HG03139 (cell line): ENCODE results near the gene SLC51A.

Experiments
- ATAC-seq: cut with Tn5 transposase; IDR thresholded peaks from one replicate; pipeline ENCODE4 v1.9.1; 2021; ENCODE audit not compliant: unreplicated experiment

SLC51A gene

GRCh38 chr3:196215493-196216020 lies 777 bp upstream of the SLC51A start:
- ATAC-seq: no peak

- no peak for ATAC-seq
Observed at GRCh38 chr3:196216681-196217211, 412 bp downstream of the SLC51A start.

GRCh38 chr3:196217307-196218154 lies 1.2 kb downstream of the SLC51A start:
- no peak for ATAC-seq

GRCh38 chr3:196218155-196218712 lies 1.9 kb downstream of the SLC51A start:
- no peak for ATAC-seq

- peak; percentile 72 for ATAC-seq
Observed at GRCh38 chr3:196219194-196219969, 3.0 kb downstream of the SLC51A start.

- no peak for ATAC-seq
Observed at GRCh38 chr3:196219970-196220311, 3.6 kb downstream of the SLC51A start.

- no peak for ATAC-seq
Observed at GRCh38 chr3:196220587-196220986, 4.3 kb downstream of the SLC51A start.

- no peak for ATAC-seq
Observed at GRCh38 chr3:196220991-196221390, 4.7 kb downstream of the SLC51A start.

GRCh38 chr3:196222876-196223595 lies 6.7 kb downstream of the SLC51A start:
- no peak for ATAC-seq

- ATAC-seq: no peak
Observed at GRCh38 chr3:196225086-196225485, 8.8 kb downstream of the SLC51A start.

GRCh38 chr3:196225763-196226364 lies 9.5 kb downstream of the SLC51A start:
- ATAC-seq: no peak

GRCh38 chr3:196227121-196227561 lies 10.8 kb downstream of the SLC51A start:
- ATAC-seq: no peak

- no peak for ATAC-seq
Observed at GRCh38 chr3:196227629-196228493, 11.5 kb downstream of the SLC51A start.

GRCh38 chr3:196232154-196232881 lies 16.0 kb downstream of the SLC51A start:
- no peak for ATAC-seq

- ATAC-seq: no peak
Observed at GRCh38 chr3:196232882-196233251, 16.5 kb downstream of the SLC51A start.

GRCh38 chr3:196235452-196236122 lies 19.3 kb downstream of the SLC51A start:
- ATAC-seq: no peak

- ATAC-seq: no peak
Observed at GRCh38 chr3:196236223-196236622, 19.9 kb downstream of the SLC51A start.

- ATAC-seq: no peak
Observed at GRCh38 chr3:196237203-196237602, 20.9 kb downstream of the SLC51A start.
